HFFc6 (cell line): Measurements from ENCODE around the gene DPP6. TPM values are rescaled to one million over a fixed set of nuclear protein-coding genes. Genes with fewer than 3 reads are reported as not detected.
"Not testable (repeated sequence)": the region's sequence is repeated elsewhere in the genome, so short reads cannot be mapped to it uniquely, and the experiment has no call there.

Experiments used
- DNase-seq: peaks from one replicate; pipeline ENCODE4 v3.0.0-alpha.2; 2018
- H3K27ac Mint-ChIP-seq: 2 replicates; pipeline ENCODE4 v1.8.0; 2020; ENCODE audit warnings: mild to moderate bottlenecking, mixed read lengths
- H3K27me3 Mint-ChIP-seq: 2 replicates; pipeline ENCODE4 v1.8.0; 2021; ENCODE audit warnings: mild to moderate bottlenecking, moderate library complexity, mixed read lengths; ENCODE audit not compliant: insufficient read depth
- H3K36me3 Mint-ChIP-seq: 2 replicates; pipeline ENCODE4 v1.8.0; 2021; ENCODE audit warnings: low read depth, mixed read lengths
- H3K4me1 Mint-ChIP-seq: 2 replicates; pipeline ENCODE4 v1.8.0; 2020; ENCODE audit warnings: low read depth, mixed read lengths
- H3K4me3 Mint-ChIP-seq: 2 replicates; pipeline ENCODE4 v1.8.0; 2020; ENCODE audit warnings: mild to moderate bottlenecking, moderate library complexity, mixed read lengths
- H3K9me3 Mint-ChIP-seq: 2 replicates; pipeline ENCODE4 v1.8.0; 2020; ENCODE audit warnings: mild to moderate bottlenecking, mixed read lengths
- total RNA-seq, 6 experiments: library from RNA; stranded (reverse); fragmentation: NEBNext Ultra II Directional; extraction: Animal tissue kit (Norgen Biotek cat#: 25700); gene quantifications; 2 replicates in 1 of 6; 3 replicates in 5 of 6; pipeline ENCODE4 v1.2.3, GENCODE V29; 2021
- TF ChIP-seq, protein P1 (sequence below): fragments of 200-600 bp; sonication (generic); IDR thresholded peaks from 2 replicates; pipeline ENCODE4 v1.5.0; 2021; ENCODE audit warnings: antibody characterized with exemption, mild to moderate bottlenecking

DPP6 gene
- total RNA-seq, 6 experiments from 2014 or later: not detected

DNA sequence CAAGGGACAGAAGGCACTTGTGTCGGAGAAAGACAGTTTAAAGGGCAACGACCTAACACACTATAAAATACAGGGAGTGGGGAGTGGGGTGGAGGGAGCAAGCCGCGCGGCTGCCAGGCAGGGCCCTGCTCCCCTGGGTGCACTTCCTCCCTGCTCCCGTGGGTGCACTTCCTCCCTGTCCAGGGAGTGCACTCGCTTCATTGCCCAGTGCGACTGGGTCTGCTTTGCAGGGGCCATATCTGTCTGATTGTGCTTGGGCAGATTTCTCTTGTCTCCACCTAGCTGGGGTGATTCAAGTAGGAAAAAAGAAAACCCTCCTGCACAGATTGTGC is 94.5 kb downstream of the DPP6 start:
- not testable (repeated sequence) for H3K36me3 Mint-ChIP-seq, H3K27ac Mint-ChIP-seq, H3K27me3 Mint-ChIP-seq, DNase-seq, H3K4me3 Mint-ChIP-seq, H3K4me1 Mint-ChIP-seq
- H3K9me3 Mint-ChIP-seq: peaks cover 12% of the 10 kb centered on the region

DNA sequence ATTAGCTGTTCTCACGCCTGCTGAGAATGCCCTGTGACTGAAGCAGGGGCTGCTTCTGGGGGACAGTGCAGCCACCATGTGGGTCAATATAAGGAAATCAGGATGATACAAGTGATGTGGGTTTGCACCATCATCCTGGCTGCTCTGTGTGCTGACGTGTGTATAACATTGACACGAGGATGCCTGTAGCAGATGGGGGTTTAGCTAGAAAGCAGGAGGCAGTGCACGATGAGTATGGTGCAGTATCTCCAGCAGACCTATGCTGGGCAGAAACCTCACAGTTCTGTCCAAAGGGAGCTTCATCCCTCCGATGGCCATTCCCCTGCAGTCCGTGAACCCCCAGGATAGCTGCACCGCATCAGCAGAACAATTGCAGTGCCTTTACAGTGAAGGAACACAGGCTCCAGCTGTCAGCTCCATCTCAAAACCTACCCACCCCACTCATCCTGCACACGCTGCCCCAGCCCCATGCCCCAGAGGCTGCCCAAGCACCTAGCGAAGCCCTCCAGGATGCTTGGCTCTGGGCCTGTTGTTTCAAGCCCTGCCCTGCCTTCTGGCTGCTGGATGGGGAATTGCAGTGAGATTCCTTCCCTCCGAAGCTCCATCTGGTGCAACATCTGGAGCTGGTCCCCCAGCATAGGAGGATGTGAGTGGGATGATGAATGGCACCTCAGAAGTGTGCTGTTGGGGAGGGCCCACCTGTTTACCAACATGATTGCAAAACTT is 96.8 kb downstream of the DPP6 start:
- peaks cover 12% of the 10 kb centered on the region for H3K9me3 Mint-ChIP-seq
- H3K4me1 Mint-ChIP-seq, H3K27me3 Mint-ChIP-seq, H3K36me3 Mint-ChIP-seq, H3K4me3 Mint-ChIP-seq, DNase-seq, H3K27ac Mint-ChIP-seq: not testable (repeated sequence)

DNA sequence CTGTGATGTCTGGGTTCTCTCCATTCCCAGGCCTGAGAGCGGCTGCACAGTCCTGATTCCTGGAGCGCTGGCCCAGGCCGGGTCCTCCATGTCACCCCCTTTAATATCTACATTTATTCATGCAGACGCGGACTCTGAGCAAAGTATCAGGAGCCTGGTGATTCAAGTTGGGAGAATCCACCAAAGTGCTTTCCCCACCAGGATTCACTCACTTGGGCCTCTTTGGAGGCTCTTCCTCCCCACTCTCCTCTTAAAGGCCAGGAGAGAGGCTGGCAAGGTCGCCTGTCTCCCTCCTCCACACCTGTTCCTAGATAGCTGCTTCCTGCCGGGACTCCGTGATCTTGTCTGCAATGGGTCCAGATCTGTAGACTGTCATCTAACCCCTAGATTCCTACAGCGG is 98.5 kb downstream of the DPP6 start:
- H3K27ac Mint-ChIP-seq, DNase-seq, H3K4me3 Mint-ChIP-seq, H3K27me3 Mint-ChIP-seq, H3K36me3 Mint-ChIP-seq, H3K4me1 Mint-ChIP-seq: not testable (repeated sequence)
- peaks cover 12% of the 10 kb centered on the region for H3K9me3 Mint-ChIP-seq

DNA sequence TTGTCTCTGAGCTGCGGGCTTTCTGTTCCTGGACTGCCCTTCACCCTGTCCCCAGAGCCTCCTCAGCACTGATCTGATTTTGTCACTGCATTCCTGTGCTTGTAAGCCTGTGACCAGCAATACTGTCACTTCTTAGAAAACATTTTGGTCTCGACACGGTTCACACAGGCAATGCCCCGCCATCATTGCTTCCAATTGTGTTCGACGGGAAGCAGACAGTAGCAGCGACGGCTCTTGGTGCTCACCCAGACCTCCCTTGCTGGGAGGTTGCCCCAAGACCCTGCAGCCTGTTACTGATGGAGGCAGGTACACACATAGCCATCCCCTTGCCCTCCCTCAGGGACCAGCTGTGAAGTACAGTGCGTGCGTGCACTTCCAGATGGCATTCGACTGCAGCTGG is 99.1 kb downstream of the DPP6 start:
- H3K27ac Mint-ChIP-seq, H3K4me1 Mint-ChIP-seq, H3K4me3 Mint-ChIP-seq, H3K36me3 Mint-ChIP-seq, DNase-seq, H3K27me3 Mint-ChIP-seq: not testable (repeated sequence)
- peaks cover 12% of the 10 kb centered on the region for H3K9me3 Mint-ChIP-seq

DNA sequence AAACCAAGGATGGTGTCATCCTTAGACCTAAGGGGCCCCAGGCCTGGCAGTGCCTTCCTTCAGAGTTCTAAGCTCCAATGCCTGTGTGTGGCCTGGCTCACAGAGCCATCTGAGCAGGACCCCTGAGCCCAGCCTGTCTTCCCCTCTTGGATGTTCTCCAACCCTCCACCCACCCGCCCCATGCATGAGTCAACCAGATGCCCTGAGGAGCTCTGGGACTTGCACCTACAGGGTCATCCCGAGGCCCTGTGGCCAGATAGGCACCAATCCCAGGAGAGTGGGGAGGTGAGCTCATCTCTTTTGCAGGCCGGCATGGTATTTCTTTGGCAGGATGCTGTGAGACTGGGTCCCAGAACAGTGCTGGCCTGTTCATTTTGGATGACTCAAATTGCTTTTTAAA is 103.7 kb downstream of the DPP6 start:
- not testable (repeated sequence) for DNase-seq, H3K27ac Mint-ChIP-seq, H3K27me3 Mint-ChIP-seq, H3K36me3 Mint-ChIP-seq, H3K4me1 Mint-ChIP-seq, H3K4me3 Mint-ChIP-seq
- H3K9me3 Mint-ChIP-seq: peaks cover 12% of the 10 kb centered on the region

DNA sequence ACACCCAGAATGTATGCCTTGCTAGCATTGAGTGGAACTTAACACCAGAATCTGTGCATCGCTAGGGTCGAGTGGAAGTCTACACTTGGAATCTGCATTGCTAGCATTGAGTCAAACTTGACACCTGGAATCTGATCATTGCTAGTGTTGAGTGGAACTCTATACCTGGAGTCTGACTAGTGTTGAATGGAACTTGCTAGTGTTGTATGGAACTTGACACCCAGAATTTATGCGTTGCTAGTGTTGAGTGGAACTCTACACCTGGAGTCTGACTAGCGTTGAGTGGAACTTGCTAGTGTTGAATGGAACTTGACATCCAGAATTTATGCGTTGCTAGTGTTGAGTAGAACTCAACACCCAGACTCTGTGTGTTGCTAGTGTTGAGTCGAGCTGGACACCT is 110.7 kb downstream of the DPP6 start:
- not testable (repeated sequence) for H3K36me3 Mint-ChIP-seq, H3K4me3 Mint-ChIP-seq, DNase-seq, H3K27me3 Mint-ChIP-seq, H3K4me1 Mint-ChIP-seq, H3K27ac Mint-ChIP-seq
- peaks cover 26% of the 10 kb centered on the region for H3K9me3 Mint-ChIP-seq

DNA sequence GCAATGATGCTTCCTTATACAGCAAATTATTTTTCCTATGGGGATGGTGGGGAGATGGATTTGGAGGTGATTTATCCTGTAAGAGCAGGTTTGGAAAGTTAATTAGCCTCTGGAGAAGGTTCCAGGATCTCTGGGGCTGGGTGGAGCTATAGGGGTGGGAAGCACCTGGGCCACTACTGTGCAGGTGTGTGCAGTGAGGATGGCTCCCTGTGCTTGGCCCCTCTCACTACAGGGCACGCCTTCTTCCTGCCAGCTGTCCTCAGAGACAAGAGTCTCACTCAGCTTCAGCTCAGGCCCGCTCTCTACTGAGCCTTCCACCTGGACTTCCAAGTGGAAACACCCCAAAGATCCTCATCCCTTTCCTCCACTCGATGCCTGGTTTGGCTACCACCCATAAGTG is 111.4 kb downstream of the DPP6 start:
- H3K9me3 Mint-ChIP-seq: peaks cover 28% of the 10 kb centered on the region
- DNase-seq, H3K27me3 Mint-ChIP-seq, H3K4me3 Mint-ChIP-seq, H3K4me1 Mint-ChIP-seq, H3K36me3 Mint-ChIP-seq, H3K27ac Mint-ChIP-seq: not testable (repeated sequence)

DNA sequence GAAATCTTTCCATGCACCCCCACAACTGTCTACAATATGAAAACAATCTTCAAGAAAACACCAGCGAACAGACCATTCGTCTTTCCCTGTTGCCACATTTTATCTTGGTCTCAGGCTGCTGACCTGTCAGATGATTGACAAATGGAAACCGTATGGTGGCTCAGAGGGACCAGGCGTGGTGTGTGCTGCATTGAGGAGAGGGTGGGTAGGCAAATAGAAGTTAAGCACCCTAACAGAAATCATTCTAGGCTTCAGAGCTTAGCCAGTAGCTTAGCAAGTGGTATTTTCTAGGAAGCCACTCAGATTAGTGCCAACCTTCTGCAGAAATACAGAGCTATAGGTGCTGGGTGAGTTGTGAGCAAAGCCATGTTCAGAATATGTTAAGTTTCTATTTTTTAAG is 114.9 kb downstream of the DPP6 start:
- Mint-ChIP-seq H3K27ac (no peak overlapping the region), H3K4me3 (no peak overlapping the region)

DNA sequence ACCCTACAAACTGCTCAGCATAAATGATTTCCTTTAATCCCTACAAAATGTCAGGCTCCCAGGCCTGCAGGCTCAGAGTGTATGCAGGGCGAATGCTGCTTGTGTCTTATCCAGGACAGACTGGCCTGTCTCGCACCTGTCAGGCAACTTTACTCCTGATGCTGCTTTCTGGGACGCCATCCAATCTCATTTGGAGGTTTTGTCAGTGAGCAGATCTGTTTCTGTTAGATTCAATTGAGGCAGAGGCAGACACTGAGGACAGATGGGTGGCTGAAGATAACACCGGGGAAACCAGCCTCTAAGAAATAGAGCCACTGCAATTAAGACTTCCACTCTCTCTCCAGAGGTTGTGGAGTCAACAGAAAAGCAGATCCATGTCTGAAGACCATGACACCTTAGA is 115.6 kb downstream of the DPP6 start:
- Mint-ChIP-seq H3K4me1 (no peaks in the 10 kb centered on the region), H3K4me3 (no peak overlapping the region), H3K27me3 (no peaks in the 10 kb centered on the region; the same call in 1 of the 2 replicates), H3K36me3 (no peaks in the 10 kb centered on the region), H3K27ac (no peak overlapping the region), H3K9me3 (peaks cover 43% of the 10 kb centered on the region)
- DNase-seq: no peak
- TF ChIP-seq, protein P1, sequence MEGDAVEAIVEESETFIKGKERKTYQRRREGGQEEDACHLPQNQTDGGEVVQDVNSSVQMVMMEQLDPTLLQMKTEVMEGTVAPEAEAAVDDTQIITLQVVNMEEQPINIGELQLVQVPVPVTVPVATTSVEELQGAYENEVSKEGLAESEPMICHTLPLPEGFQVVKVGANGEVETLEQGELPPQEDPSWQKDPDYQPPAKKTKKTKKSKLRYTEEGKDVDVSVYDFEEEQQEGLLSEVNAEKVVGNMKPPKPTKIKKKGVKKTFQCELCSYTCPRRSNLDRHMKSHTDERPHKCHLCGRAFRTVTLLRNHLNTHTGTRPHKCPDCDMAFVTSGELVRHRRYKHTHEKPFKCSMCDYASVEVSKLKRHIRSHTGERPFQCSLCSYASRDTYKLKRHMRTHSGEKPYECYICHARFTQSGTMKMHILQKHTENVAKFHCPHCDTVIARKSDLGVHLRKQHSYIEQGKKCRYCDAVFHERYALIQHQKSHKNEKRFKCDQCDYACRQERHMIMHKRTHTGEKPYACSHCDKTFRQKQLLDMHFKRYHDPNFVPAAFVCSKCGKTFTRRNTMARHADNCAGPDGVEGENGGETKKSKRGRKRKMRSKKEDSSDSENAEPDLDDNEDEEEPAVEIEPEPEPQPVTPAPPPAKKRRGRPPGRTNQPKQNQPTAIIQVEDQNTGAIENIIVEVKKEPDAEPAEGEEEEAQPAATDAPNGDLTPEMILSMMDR: no peak

More for the DNA sequence above, 114.9 kb downstream of the DPP6 start:
- Mint-ChIP-seq H3K36me3 (no peaks in the 10 kb centered on the region), H3K9me3 (peaks cover 40% of the 10 kb centered on the region), H3K27me3 (no peaks in the 10 kb centered on the region; the same call in 1 of the 2 replicates), H3K4me1 (no peaks in the 10 kb centered on the region)
- TF ChIP-seq, protein P1: no peak
- DNase-seq: no peak
